Measurements from ENCODE around the gene SSU72. TPM values are rescaled to one million over a fixed set of nuclear protein-coding genes. Genes with fewer than 3 reads are reported as not detected.

The SSU72 gene
- total RNA-seq, 1 donor from 2014 or later: 116 TPM

DNA sequence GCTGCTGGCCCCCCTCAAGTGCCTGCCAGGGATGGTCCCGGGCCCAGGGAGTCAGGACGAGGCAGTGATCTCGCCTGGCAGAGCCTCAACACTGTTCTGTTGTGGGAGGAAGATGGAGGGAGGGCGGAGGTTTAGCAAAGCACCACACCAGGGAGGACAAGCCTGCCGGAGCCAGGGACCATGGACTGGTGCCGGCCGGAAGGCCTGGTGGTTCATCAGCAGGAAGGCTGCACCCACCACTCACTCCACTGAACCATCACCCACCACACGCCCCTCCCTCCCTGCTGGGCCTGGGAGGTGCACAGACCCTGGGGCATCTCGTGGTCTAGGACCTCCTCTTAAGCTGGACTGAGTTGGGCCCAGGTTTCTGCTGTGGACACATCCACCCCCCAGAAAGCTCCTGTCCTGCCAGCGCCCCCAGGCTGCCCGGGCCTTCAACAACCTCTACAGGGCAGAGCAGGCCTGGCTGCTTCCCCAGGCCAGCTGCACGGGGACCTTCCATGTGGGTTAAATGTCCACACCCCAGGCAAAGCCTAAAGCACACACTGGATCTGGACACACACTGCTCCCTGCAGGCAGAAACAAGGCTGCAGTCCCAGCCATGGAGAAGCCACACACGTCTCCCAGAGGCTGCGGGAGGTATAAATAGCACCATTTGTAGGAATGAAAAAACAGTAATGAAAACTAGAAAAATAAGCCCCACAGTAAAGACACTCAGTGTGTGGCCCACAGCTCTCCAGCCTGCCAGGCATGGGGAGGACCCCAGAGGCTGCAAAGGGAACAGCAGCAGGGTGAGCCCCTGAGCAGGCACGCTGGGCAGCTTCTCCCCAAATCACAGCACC lies 23.9 kb downstream of the SSU72 start:
- no peak for DNase-seq (ENCODE audit: missing footprints)
- intact Hi-C loops (cut with DNase I): no loop called here
- peak; percentile 45 for ATAC-seq

DNA sequence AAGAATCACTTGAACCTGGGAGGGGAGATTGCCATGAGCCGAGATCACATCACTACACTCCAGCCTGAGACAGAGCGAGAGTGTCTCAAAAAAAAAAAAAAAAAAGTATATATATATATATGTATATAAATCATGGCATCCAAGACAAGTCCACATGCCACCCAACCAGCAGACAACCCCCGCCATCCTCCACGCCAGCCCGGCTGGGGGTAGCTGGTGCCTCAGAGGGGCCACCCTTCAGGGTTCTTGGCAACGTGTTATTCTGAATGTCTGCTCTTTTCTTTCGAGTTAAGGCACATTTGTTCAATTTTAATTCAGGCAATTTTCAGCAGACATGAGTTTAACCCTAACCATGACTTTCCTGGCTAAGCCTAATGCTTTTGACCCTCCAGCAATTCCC lies 24.6 kb downstream of the SSU72 start:
- intact Hi-C loops (cut with DNase I): no loop called here
- ATAC-seq (no peak), DNase-seq (ENCODE audit: missing footprints) (no peak)

DNA sequence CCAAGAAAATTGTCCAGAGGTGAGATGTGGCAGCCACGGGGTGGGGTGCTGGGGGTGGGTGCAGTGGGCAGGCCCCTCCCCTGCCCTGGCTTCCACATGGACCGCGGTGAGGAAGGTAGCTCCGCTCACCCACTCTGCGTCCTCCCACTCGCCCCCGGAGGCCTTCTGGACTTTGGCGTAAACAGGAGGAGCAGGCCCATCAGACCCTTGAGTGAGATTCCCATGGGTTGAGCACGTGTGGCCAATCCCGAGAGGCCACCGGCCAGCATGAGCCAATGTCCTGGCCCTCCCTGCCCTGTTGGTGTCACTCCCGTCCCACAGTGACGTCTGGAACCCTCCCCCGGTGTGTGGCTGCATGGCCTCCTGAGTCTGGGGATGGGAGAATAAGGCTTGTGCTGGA lies 26.1 kb downstream of the SSU72 start:
- DNase-seq (ENCODE audit: missing footprints) (no peak), ATAC-seq (no peak)
- intact Hi-C loops (cut with DNase I): no loop called here

DNA sequence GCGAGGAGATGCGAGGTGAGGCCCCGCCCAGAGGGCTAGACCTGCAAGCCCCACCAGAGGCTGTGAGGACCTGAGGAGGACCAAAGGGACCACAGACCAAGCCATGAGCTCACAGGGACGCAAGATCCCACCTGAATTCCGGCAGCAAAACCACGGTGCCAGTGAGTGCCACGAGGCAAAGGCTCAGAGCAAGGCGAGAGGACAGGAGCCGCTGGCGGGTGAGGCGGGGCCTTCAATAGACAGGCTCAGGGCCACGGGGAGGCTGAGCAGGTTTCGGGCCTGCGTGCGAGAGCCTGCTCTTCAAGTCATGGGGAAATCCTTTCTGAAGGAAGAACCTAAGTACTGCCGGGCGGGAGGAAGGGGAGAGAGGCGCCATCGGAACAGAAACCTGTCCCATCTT lies 27.2 kb downstream of the SSU72 start:
- ATAC-seq: no peak
- DNase-seq (ENCODE audit: missing footprints): no peak
- intact Hi-C loops (cut with DNase I): no loop called here

DNA sequence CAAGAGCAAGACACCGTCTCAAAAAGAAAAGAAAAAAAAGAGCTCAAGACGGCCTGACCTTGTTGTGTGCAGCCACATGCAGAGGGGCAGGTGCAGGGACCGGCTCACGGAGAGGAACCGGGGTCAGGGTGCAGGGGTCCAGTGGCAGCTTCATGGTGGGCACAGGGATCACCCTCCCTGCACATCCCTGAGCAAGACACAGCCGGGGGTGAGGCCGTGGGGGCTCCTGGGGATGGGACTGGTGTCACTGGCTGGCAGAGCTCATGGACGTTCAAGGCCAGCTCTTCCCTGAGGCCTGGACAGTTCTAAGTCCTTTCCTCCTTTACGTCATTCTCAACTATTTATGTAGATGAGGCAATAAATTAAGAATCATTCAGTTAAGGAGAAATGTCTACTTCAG lies 27.7 kb downstream of the SSU72 start:
- intact Hi-C loops (cut with DNase I): no loop called here
- no peak for DNase-seq (ENCODE audit: missing footprints)
- ATAC-seq: no peak

DNA sequence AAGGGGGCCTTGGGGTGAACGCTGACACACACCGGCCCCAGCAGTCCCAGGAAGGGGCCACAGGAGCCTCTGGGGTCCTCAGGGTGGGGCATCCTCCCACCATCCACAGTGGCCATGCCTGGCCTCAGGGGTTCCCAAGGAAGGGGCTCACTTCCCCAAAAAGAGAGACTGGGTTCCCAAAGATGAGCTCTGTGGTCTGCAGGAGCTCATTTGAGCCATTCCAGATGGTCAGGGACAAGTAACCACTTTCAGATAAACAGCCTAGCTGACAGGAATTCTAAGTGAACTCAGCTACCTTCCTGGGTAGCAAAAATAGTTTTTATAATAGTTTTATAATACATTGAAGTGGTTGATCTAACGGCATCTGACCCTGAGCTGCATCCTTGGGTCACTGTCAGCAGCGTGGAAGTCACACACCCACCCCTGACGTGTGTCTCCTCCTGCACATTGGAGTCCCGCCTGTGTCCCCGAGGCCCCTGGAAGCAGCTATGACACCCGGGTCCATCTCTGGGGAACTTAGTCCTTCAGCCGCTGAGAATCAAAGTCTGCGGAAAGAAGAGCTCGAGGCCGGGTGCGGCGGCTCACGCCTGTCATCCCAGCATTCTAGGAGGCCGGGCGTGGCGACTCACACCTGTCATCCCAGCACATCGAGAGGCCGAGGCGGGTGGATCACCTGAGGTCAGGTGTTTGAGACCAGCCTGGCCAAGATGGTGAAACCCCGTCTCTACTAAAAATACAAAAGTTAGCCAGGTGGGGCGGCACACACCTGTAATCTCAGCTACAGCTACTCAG lies 28.5 kb downstream of the SSU72 start:
- ATAC-seq (no peak), DNase-seq (ENCODE audit: missing footprints) (no peak)
- intact Hi-C loops (cut with DNase I): no loop called here

DNA sequence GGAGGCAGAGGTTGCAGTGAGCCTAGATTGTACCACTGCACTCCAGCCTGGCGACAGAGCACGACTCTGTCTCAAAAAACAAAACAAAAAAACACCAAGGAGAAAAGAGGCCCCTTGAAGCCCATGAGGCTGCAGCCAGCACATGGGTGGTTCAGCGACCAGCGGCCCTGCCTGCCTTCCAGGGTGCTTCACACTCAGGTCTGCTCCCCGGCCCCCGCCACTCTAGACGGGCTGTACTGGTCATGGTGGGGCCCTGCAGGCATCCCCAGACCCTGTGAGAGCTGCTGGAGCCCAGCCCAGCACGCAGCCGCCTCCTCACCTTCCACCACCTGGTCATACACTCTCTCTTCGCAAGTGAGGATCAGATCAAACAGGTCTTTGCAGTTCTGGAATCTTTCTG lies 30.1 kb downstream of the SSU72 start:
- ATAC-seq: no peak
- intact Hi-C loops (cut with DNase I): no loop called here

DNA sequence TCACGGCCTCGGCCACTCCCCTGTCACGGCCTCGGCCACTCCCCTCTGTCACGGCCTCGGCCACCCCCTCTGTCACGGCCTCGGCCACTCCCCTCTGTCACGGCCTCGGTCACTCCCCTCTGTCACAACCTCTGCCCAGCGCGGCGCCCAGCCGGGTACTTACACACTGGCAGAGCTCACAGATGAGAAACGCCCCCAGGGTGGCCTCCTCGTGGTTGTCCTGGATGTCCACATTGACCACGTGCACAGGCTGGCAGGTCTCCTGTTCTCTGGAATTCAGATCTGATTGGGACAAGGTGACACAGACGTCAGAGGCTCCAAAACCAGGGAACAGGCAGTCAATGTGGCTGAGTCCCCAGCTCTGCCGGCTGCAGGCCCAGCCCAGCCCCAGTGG lies 31.0 kb downstream of the SSU72 start:
- DNase-seq (ENCODE audit: missing footprints): peak; percentile 89
- ATAC-seq: peak; percentile 80
- intact Hi-C loops (cut with DNase I): no loop called here

More for the DNA sequence above, 30.1 kb downstream of the SSU72 start:
- no peak for DNase-seq (ENCODE audit: missing footprints)

DNA sequence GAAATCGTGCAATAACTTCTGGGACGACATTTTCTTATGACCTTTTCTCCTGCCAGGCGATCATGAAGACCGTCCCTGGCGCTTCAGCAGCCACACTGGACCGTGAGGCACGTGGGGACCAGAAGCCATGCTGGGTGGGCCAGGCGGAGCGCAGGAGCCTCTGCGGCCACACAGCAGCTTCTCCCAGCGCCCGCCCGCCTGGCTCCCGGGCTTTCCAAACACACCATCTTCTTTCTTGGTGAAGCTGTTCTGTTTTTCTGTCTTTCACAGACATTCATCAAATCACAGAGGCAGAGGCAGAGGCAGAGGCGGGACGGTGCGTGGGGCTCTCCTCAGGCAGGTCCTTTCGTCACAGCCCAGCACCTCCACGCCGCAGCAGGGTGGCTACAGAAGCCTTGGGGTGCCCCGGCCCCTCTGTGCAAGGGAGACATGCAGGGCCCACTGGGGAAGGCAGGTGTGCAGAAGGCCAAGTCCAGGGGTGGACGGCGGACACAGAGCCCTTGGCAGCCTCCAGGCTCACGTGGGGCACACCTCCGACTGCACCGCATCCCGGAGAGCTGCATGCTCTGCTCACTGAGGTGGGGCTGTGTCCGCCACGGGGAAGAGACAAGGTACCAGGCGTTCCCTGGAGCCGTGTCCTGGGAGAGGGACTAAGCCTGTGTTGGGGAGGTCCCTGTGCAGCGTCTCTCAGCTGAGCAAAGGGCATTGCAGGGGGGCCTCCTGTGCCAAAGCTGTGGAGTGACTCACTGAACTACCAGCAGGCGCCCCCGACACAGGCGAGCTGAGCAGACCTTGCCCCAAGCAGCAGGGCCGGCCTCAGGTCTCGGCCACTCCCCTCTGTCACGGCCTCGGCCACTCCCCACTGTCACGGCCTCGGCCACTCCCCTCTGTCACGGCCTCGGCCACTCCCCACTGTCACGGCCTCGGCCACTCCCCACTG lies 31.6 kb downstream of the SSU72 start:
- intact Hi-C loops (cut with DNase I): no loop called here
- peak; percentile 5 for ATAC-seq
- DNase-seq (ENCODE audit: missing footprints): no peak

DNA sequence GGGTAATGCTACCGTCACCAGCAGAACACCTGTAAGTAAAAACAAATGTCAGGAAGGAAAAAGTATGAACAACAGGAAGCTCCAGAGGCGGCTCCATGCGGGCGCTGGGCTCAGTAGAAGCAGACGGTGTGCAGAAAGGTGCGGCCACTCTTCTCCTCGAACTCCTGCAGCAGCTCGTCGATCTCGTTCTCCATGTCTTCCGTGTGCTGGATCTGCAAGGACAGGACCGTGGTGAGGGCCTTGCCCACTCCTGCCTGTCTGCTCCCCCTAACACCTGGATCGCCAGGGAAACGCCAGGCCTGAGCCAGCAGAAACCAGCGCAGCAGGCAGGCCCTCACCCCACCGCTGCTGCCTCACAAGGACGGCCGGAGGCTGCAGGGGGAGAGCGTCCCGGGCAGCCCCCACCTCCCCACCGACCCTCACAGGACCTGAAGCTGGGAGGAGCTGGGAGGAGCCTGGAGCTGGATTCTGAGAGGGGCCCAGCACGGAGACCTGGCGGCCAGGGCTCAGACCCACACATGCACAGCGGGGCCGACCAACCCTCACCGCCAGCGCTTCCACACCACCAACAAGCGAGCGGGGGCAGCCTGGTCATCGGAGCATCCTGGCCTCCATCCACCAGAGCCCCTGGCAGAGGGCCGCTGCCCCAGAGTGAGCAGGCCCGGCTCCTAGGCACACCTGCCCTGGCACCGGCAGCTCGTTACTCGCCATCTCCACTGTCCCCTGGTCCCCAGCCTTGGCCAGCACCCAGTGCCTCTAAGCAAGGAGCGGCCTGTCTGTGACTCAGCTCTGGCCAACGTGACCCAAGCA lies 32.5 kb downstream of the SSU72 start:
- DNase-seq (ENCODE audit: missing footprints) (no peak), ATAC-seq (no peak)
- intact Hi-C loops (cut with DNase I): no loop called here

DNA sequence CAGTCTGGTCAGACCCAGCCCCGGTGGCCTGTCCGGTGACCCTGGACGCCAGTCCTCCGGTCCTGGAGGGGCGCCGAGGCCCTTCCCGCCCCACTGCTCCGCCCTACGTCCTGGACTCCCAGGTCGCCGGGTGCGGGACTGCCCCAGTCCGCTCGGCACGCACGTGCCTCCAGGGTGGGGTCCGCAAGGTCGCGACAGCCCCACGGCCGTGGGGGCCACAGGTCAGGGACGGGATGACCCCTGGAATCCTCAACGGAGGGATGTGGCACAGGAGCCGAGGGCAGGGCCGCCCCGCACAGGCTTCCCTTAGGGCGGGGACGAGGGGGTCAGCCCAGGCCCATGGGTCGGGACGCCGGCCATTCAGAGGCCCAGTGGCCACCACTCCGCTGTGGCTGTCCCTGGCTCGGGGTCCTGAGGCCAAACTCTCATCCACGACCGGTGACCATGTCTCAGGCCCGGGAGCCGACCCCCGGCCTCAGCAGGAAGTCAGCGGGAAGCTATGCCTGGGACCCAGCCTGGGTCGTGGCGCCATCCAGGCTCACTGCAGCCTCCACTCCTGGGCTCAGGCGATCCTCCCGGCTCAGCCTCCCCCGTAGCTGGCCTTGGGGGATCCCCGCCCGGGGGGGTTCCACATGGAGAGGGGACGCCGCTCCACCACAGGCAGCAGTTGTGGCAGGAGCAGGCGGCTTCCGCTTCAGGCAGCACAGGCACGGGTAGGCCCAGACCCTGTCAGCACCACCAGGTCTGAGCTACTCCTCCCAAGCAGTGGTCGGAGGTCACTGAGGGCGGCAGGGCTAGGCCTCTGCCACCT lies 33.6 kb downstream of the SSU72 start:
- intact Hi-C loops (cut with DNase I): no loop called here
- ATAC-seq (peak; percentile 6), DNase-seq (ENCODE audit: missing footprints) (no peak)

DNA sequence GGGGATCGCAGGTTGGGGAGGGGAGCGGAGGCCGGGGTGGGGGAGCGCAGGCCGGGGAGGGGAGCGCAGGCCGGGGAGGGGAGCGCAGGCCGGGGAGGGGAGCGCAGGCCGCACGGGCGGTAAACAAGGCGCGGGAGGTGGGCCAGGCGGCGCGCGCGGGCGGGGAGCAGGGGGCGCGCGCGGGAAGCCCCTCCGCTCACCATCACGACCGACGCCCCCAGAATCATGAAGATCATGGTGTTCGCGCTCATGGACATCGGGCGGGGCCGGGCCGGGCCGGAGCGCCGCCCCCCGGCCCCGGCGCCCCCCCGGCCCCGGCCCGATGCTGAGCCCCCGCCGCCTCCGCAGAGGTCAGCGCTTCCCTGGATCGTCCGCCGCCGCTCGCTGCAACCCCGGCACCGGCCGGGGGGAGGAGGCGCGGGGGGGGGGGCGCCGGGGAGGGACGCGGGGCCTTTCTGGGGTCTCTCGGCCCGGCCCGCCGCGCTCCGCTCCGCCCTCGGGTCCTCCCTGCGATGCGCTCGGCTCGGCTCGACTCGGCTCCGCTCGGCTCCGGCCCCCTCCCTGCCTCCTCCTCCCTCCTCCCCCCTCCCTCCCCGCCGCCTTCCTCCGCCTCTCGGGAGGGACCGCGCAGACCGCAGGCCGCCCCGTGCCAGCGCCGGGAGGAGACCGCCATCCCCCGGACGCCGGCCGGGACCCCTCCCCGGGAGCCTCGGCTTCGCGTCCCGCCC lies 34.4 kb downstream of the SSU72 start, which contains the start of gene TMEM240:
TSS of gene TMEM240 (minus strand) at position 535 of the 728 bp plus-strand sequence. CDS start at position 257, 278 bp downstream.
- ATAC-seq (peak; percentile 72), DNase-seq (ENCODE audit: missing footprints) (peak; percentile 89)
- intact Hi-C loops (cut with DNase I): no loop called here

DNA sequence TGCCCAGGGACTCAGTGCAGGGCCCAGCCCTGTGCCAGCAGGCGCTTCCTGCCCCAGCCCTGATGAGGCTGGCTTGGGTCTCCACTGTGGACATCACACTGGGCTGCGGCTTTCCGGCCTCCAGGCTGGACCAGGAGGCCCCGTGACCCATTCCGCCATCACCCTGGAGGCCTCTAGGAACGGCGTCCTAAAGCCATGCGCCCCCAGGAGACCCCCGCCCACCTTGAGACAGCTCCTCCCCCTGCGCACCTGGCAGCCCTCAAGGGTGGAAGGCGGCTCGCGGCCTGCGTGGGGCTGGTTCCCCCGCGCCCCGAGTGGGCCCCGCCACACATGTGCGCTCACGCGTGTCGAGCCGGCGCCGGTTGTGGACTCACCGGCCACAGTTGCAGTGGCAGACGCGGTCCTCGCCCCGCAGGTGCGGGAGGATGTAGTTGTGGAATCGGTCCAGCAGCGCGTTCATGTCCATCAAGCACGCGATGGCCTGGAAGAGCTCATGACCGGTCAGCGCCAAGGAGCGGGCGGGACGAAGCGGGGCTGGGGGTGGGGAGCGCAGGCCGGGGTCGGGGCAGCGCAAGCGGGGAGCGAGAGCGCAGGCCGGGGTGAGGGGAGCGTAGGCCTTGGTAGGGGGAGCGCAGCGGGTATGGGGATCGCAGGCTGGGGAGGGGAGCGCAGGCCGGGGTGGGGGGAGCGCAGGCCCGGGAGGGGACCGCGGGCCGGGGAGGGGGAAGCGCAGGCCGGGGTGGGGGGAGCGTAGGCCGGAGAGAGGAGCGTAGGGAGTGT lies 35.2 kb downstream of the SSU72 start:
- no peak for DNase-seq (ENCODE audit: missing footprints)
- intact Hi-C loops (cut with DNase I): no loop called here
- no peak for ATAC-seq

DNA sequence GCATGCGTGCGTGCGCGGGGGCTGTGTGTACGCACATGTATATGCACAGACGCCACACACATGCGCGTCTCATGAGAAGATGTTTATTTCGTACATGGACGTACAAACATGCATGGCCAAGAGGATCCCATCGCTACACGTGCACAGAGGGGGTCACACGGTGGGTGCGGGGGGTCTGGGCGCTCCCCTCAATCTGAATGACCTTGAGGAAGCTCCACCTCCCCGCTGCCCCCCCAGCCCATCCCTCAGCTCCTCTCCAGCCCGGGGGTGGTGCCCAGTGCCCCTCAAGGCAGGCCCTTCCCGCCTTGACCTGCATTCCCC lies 35.7 kb downstream of the SSU72 start:
- intact Hi-C loops (cut with DNase I): no loop called here
- DNase-seq (ENCODE audit: missing footprints): no peak
- ATAC-seq: no peak

DNA sequence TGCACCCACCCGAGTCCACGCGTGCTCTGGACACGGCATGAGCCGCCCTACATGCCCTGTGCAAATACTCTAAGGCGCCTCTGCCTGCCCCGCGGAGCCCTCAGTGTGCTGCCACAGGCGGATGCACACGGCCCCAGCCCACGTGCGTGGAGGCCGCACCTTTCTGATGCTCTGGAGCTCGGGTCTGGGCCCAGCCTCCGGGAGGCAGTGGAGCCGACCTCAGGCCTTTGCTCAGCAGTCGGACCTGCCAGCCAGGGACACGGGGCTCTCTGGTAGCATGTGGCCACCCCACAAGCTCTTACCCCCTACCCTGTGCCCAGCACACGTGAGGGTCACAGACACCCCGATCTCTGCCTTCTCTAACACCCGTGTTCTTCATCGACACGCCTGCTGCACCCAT lies 36.3 kb downstream of the SSU72 start:
- ATAC-seq (no peak), DNase-seq (ENCODE audit: missing footprints) (no peak)
- intact Hi-C loops (cut with DNase I): no loop called here

DNA sequence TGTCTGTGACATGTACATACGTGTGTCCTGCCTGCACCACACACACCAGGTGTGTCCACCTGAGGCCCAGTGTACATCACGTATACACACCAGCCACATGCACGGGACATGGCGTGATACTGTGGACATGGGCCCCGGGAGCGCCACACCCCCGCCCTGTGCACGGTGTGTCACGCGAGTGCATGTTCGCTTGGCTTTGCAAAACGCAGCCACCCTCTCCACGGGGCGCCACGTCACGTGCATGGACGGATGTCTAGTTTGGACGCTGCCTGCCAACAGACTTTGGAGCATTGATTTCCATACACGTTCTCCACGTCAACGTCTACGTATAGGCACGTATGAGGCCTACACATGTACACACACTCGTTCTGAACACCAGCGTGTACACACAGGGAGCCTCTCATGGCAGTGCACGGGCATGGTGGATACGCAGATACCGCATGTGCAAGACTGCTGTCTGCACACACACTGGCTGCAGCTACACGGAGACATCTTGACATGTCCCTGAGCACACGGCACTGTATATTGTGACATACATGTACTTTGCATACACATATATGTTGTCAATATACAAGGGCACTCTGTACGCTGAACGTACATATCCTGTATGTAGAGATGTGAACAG lies 36.9 kb downstream of the SSU72 start:
- ATAC-seq (no peak), DNase-seq (ENCODE audit: missing footprints) (no peak)
- intact Hi-C loops (cut with DNase I): no loop called here

Data from Right ventricle myocardium inferior (tissue), 1 donor.